SH-SY5Y (cell line): Measurements from ENCODE around the gene CHMP6.

Experiments used
- GATA2 ChIP-seq: IDR thresholded peaks from 2 replicates; pipeline ENCODE4 v1.6.1; 2011; ENCODE audit warnings: mild to moderate bottlenecking, low read depth, low read length
- GATA3 ChIP-seq: IDR thresholded peaks from 2 replicates; pipeline ENCODE4 v1.6.1; 2011; ENCODE audit warnings: low read depth, mild to moderate bottlenecking, low read length, moderate library complexity

GRCh38 chr17:80981062-80981902, 10.4 kb upstream of the CHMP6 start:
- TF ChIP-seq GATA2 (no peak), GATA3 (no peak)
